HepG2 (cell line): ENCODE results near the gene CASP5. TPM values are rescaled to one million over a fixed set of nuclear protein-coding genes. Genes with fewer than 3 reads are reported as not detected.

ENCODE experiments used
- ASH2L ChIP-seq: fragments of 300-600, 200-600 bp; sonication (generic); IDR thresholded peaks from 2 replicates; pipeline ENCODE4 v1.7.0; 2017; ENCODE audit warnings: low read depth, mild to moderate bottlenecking, moderate library complexity, mixed read lengths, low read length; ENCODE audit not compliant: insufficient read length
- ATF7-NPFF ChIP-seq: sonication (generic); formaldehyde crosslinking; IDR thresholded peaks from 2 replicates; pipeline ENCODE4 v1.8.1; 2023; ENCODE audit warnings: mild to moderate bottlenecking, low read depth, missing genetic modification reagents, moderate library complexity
- ETV6 ChIP-seq: sonication (generic); formaldehyde crosslinking; conservative IDR thresholded peaks from 2 replicates; pipeline ENCODE4 v1.4.0; 2020; ENCODE audit warnings: missing genetic modification reagents
- FOXO1 ChIP-seq: sonication (generic); formaldehyde crosslinking; IDR thresholded peaks from 2 replicates; pipeline ENCODE4 v1.4.0; 2020; ENCODE audit warnings: missing genetic modification reagents
- HNRNPUL1 ChIP-seq: fragments of 200-400 bp; formaldehyde crosslinking; IDR thresholded peaks from 2 replicates; pipeline ENCODE4 v1.6.1; 2017; ENCODE audit warnings: low read depth, mild to moderate bottlenecking, low read length, moderate library complexity
- JUNB ChIP-seq: sonication (generic); formaldehyde crosslinking; IDR thresholded peaks from 2 replicates; pipeline ENCODE4 v1.8.0; 2022; ENCODE audit warnings: missing genetic modification reagents, mild to moderate bottlenecking, borderline replicate concordance
- KLF16 ChIP-seq, 2 experiments: sonication (generic) in 1 of 2; formaldehyde crosslinking in 1 of 2; IDR thresholded peaks; 2 replicates each; pipeline versions ENCODE4 v1.6.1 to v1.8.0; 2016 to 2023; ENCODE audit warnings: missing genetic modification reagents in 2 of 2, missing compliant biosample characterization in 1 of 2
- KMT2B ChIP-seq: IDR thresholded peaks from 2 replicates; pipeline ENCODE4 v1.6.1; 2016; ENCODE audit warnings: missing genetic modification reagents, missing compliant biosample characterization
- MIER2 ChIP-seq: IDR thresholded peaks from 2 replicates; pipeline ENCODE4 v1.6.1; 2016; ENCODE audit warnings: missing biosample characterization, missing genetic modification reagents
- MYNN ChIP-seq: sonication (generic); formaldehyde crosslinking; IDR thresholded peaks from 2 replicates; pipeline ENCODE4 v1.4.0; 2020; ENCODE audit warnings: mild to moderate bottlenecking, low read depth, missing genetic modification reagents
- MZF1 ChIP-seq: sonication (generic); formaldehyde crosslinking; IDR thresholded peaks from 2 replicates; pipeline ENCODE4 v1.8.1; 2023; ENCODE audit warnings: mild to moderate bottlenecking, missing genetic modification reagents, borderline replicate concordance
- NFRKB ChIP-seq: fragments of 450-650 bp; IDR thresholded peaks from 2 replicates; pipeline ENCODE4 v1.6.1; 2017
- NR2F6 ChIP-seq, 2 experiments: IDR thresholded peaks; 2 replicates each; pipeline ENCODE4 v1.6.1; 2016; ENCODE audit warnings: antibody characterized with exemption in 1 of 2, mild to moderate bottlenecking in 1 of 2
- RBM22 ChIP-seq: fragments of 200-400 bp; formaldehyde crosslinking; optimal IDR thresholded peaks from 2 replicates; pipeline ENCODE3; 2017; ENCODE audit warnings: mild to moderate bottlenecking, low read length, moderate library complexity
- SP140L ChIP-seq: sonication (generic); formaldehyde crosslinking; IDR thresholded peaks from 2 replicates; pipeline ENCODE4 v1.4.0; 2020; ENCODE audit warnings: missing genetic modification reagents, borderline replicate concordance
- U2AF1 ChIP-seq: fragments of 200-400 bp; formaldehyde crosslinking; optimal IDR thresholded peaks from 2 replicates; pipeline ENCODE3; 2017; ENCODE audit warnings: mild to moderate bottlenecking, low read depth, low read length
- ZFP36L2 ChIP-seq: sonication (generic); formaldehyde crosslinking; IDR thresholded peaks from 2 replicates; pipeline ENCODE4 v1.4.0; 2020; ENCODE audit warnings: missing genetic modification reagents
- ZFYVE20 ChIP-seq: sonication (generic); formaldehyde crosslinking; IDR thresholded peaks from 2 replicates; pipeline ENCODE4 v1.8.0; 2023; ENCODE audit warnings: low read depth, mild to moderate bottlenecking, moderate library complexity, missing genetic modification reagents, borderline replicate concordance
- ZNF12 ChIP-seq: sonication (generic); formaldehyde crosslinking; IDR thresholded peaks from 2 replicates; pipeline ENCODE4 v1.5.0; 2020; ENCODE audit warnings: missing genetic modification reagents
- ZNF235 ChIP-seq: sonication (generic); formaldehyde crosslinking; IDR thresholded peaks from 2 replicates; pipeline ENCODE4 v1.8.1; 2023; ENCODE audit warnings: mild to moderate bottlenecking, missing genetic modification reagents, borderline replicate concordance
- ZNF296 ChIP-seq: sonication (generic); formaldehyde crosslinking; conservative IDR thresholded peaks from 2 replicates; pipeline ENCODE4 v1.5.0; 2020; ENCODE audit warnings: mild to moderate bottlenecking, missing genetic modification reagents
- ZNF367 ChIP-seq: sonication (generic); formaldehyde crosslinking; IDR thresholded peaks from 2 replicates; pipeline ENCODE4 v1.4.0; 2020; ENCODE audit warnings: missing genetic modification reagents, borderline replicate concordance
- ZNF383 ChIP-seq: sonication (generic); formaldehyde crosslinking; IDR thresholded peaks from 2 replicates; pipeline ENCODE4 v1.4.0; 2020; ENCODE audit warnings: missing genetic modification reagents, mild to moderate bottlenecking, borderline replicate concordance
- ZNF577 ChIP-seq: sonication (generic); formaldehyde crosslinking; IDR thresholded peaks from 2 replicates; pipeline ENCODE4 v1.4.0; 2020; ENCODE audit warnings: mild to moderate bottlenecking, low read depth, missing genetic modification reagents, borderline replicate concordance
- ZNF775 ChIP-seq: sonication (generic); formaldehyde crosslinking; IDR thresholded peaks from 2 replicates; pipeline ENCODE4 v1.4.0; 2020; ENCODE audit warnings: missing genetic modification reagents, mild to moderate bottlenecking, moderate library complexity, borderline replicate concordance
- ZUFSP ChIP-seq: sonication (generic); formaldehyde crosslinking; IDR thresholded peaks from 2 replicates; pipeline ENCODE4 v1.9.0; 2021; ENCODE audit warnings: missing genetic modification reagents, mild to moderate bottlenecking, borderline replicate concordance
- ZZZ3 ChIP-seq: sonication (generic); formaldehyde crosslinking; IDR thresholded peaks from 2 replicates; pipeline ENCODE4 v1.4.0; 2020; ENCODE audit warnings: missing genetic modification reagents, mild to moderate bottlenecking, borderline replicate concordance
- polyA plus RNA-seq, 8 experiments: library from polyadenylated mRNA; depleted of rRNA in 3 of 8; stranded (reverse) in 7 of 8; unstranded in 1 of 8; fragments of >200 nt; fragmentation: Illumina TruSeq in 4 of 8; extraction: Trizol in 4 of 8; gene quantifications; 2 replicates each; pipeline versions ENCODE4 v1.2.1 to v1.2.3, GENCODE V29; 2011 to 2016; ENCODE audit warnings: low read depth in 4 of 8, missing spikeins in 1 of 8, mixed read lengths in 1 of 8; ENCODE audit not compliant: insufficient read depth in 1 of 8
- total RNA-seq, 5 experiments: library from RNA; depleted of rRNA; stranded (reverse); fragments of >200 nt; fragmentation: Illumina TruSeq; extraction: Trizol; gene quantifications; 2 replicates each; pipeline ENCODE4 v1.2.3, GENCODE V29; 2016; ENCODE audit warnings: low read depth in 1 of 5
- TF ChIP-seq, protein P1 (sequence below): sonication (generic); formaldehyde crosslinking; IDR thresholded peaks from 2 replicates; pipeline ENCODE4 v1.5.1; 2020; ENCODE audit warnings: missing genetic modification reagents, mild to moderate bottlenecking, borderline replicate concordance

The CASP5 gene
- total and polyA plus RNA-seq, 2 of the 13 experiments (the other 11 are each of a cell fraction or from before 2014, with no cell fraction given), result not detected

DNA sequence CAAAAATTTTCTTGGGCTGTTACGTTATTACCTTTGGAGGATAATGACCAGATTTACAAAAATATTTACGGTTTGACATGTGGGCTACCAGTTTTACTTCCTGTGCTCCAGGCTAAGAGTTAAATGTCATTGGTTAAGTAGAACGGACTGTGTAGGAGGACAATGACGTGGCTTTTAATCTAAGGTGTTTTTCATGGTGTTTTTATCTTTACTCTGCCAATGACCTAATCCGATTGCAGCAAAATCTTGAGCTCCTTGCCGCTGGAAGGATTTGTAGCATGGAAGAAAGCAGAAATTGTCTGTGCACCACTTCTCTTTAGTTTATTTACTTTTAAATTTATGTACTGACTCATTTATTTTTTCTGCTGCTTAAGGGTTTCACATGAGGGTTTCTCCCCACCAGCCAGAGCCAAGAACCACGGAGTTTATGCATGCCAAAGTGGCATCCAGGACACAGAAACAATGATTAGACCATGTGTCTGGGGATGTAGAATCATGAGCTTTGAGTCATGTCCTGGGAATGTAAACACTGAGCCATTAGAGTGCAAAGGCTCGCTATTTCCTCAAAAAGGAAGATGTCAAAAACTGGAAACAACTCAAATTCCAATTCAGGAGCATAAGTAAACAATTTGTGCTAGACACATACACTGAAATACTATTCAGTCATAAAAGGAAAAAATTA is 24.1 kb upstream of the CASP5 start (continued):
- no peak for TF ChIP-seq ZZZ3 (CRISPR knock-in tag)
- no peak for TF ChIP-seq ASH2L
- TF ChIP-seq ZNF296, result no peak
- peak; percentile 84; the same call in 1 of the 2 replicates for TF ChIP-seq JUNB (CRISPR knock-in tag)
- TF ChIP-seq ATF7-NPFF (CRISPR knock-in tag), result no peak
- no peak for TF ChIP-seq ZNF383 (CRISPR knock-in tag)
- TF ChIP-seq ZFYVE20 (CRISPR knock-in tag), result no peak
- TF ChIP-seq ZFP36L2 (CRISPR knock-in tag), result no peak
- TF ChIP-seq ZUFSP (CRISPR knock-in tag), result no peak
- TF ChIP-seq ZNF12 (CRISPR knock-in tag), result peak; percentile 64
- TF ChIP-seq NR2F6 (IDR thresholded peaks at IDR 0.05), result peak; percentile 35; the same call in 1 of the 2 replicates
- TF ChIP-seq NR2F6 (CRISPR knock-in tag; IDR thresholded peaks at IDR 0.05), result peak; percentile 62
- TF ChIP-seq HNRNPUL1, result no peak
- TF ChIP-seq NFRKB, result no peak
- peak; percentile 54; the same call in 1 of the 2 replicates for TF ChIP-seq KMT2B (CRISPR knock-in tag)
- TF ChIP-seq FOXO1, result peak; percentile 91; the same call in 1 of the 2 replicates
- no peak for TF ChIP-seq RBM22
- peak; percentile 70; the same call in 1 of the 2 replicates for TF ChIP-seq SP140L (CRISPR knock-in tag)
- no peak for TF ChIP-seq MZF1 (CRISPR knock-in tag)
- TF ChIP-seq ZNF235 (CRISPR knock-in tag), result no peak
- TF ChIP-seq U2AF1, result no peak
- no peak for TF ChIP-seq ZNF577 (CRISPR knock-in tag)
- TF ChIP-seq MYNN (CRISPR knock-in tag), result no peak
- peak in 1 of 2 experiments; percentile 81; a peak in 2 of 4 replicates for TF ChIP-seq KLF16 (CRISPR knock-in tag; IDR thresholded peaks at IDR 0.05)
- peak; percentile 83; the same call in 1 of the 2 replicates for TF ChIP-seq ETV6 (CRISPR knock-in tag)
- TF ChIP-seq MIER2 (CRISPR knock-in tag), result 0 out of 2 replicates have a peak, but pooled peaks have one; percentile 43
- TF ChIP-seq, protein P1, sequence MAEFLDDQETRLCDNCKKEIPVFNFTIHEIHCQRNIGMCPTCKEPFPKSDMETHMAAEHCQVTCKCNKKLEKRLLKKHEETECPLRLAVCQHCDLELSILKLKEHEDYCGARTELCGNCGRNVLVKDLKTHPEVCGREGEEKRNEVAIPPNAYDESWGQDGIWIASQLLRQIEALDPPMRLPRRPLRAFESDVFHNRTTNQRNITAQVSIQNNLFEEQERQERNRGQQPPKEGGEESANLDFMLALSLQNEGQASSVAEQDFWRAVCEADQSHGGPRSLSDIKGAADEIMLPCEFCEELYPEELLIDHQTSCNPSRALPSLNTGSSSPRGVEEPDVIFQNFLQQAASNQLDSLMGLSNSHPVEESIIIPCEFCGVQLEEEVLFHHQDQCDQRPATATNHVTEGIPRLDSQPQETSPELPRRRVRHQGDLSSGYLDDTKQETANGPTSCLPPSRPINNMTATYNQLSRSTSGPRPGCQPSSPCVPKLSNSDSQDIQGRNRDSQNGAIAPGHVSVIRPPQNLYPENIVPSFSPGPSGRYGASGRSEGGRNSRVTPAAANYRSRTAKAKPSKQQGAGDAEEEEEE (CRISPR knock-in tag), result no peak
- TF ChIP-seq ZNF775 (CRISPR knock-in tag), result no peak
- no peak for TF ChIP-seq ZNF367 (CRISPR knock-in tag)
